ENCODE results near the gene ANGEL2.

ANGEL2 gene

GRCh38 chr1:212951126-212951946 is 64.3 kb downstream of the ANGEL2 start:
- DNase-seq = peak in 1 of 3 donors; percentile 27

GRCh38 chr1:212950243-212951125 is 65.2 kb downstream of the ANGEL2 start, which contains the start of gene VASH2:
Gene VASH2, plus strand, starts transcription at chr1:212950541. Its CDS starts 1,002 bp downstream, at chr1:212951543.
- DNase-seq = peak; percentile 81 to 89 (median 82)

- DNase-seq = no peak
Measured at GRCh38 chr1:212949771-212950170, 65.9 kb downstream of the ANGEL2 start.

- no peak for DNase-seq
Measured at GRCh38 chr1:212946872-212947271, 68.8 kb downstream of the ANGEL2 start.

- no peak for DNase-seq
Measured at GRCh38 chr1:212945463-212946160, 70.1 kb downstream of the ANGEL2 start.

GRCh38 chr1:212945056-212945455 is 70.6 kb downstream of the ANGEL2 start:
- DNase-seq = no peak

- peak; percentile 20 to 63 (median 52) for DNase-seq
Measured at GRCh38 chr1:212944229-212944901, 71.3 kb downstream of the ANGEL2 start.

GRCh38 chr1:212943393-212943710 is 72.3 kb downstream of the ANGEL2 start:
- no peak for DNase-seq

GRCh38 chr1:212942679-212943392 is 72.8 kb downstream of the ANGEL2 start:
- DNase-seq = no peak
